Activated CD4-positive, alpha-beta memory T cell treated with anti-CD3 and anti-CD28 coated beads, Interleukin-2, amount 10 ng/mL, durations not matched to agents 7 days and 5 days (primary cell): ENCODE data around the gene KDM8. TPM values are rescaled to one million over a fixed set of nuclear protein-coding genes. Genes with fewer than 3 reads are reported as not detected.

Source experiments
- CTCF ChIA-PET: fragments of 350-600 bp; sonication (Branson Sonifier 250); formaldehyde crosslinking; loops from one replicate; lab custom pipeline; 2021; ENCODE audit warnings: antibody characterized with exemption, inconsistent platforms; lab: Charles Lee
- POLR2A ChIA-PET: fragments of 350-600 bp; sonication (Branson Sonifier 250); formaldehyde crosslinking; loops from one replicate; lab custom pipeline; 2021; ENCODE audit warnings: antibody characterized with exemption; lab: Charles Lee
- DNase-seq: peaks from one replicate; pipeline ENCODE4 v3.0.0-alpha.2; 2020
- H3K27ac Mint-ChIP-seq: one replicate; pipeline ENCODE4 v1.8.0; 2021; ENCODE audit warnings: mild to moderate bottlenecking, mixed read lengths
- H3K27me3 Mint-ChIP-seq: one replicate; pipeline ENCODE4 v1.8.0; 2021; ENCODE audit warnings: mixed read lengths
- H3K36me3 Mint-ChIP-seq: one replicate; pipeline ENCODE4 v1.8.0; 2021; ENCODE audit warnings: low read depth, mixed read lengths
- H3K4me1 Mint-ChIP-seq: one replicate; pipeline ENCODE4 v1.8.0; 2021; ENCODE audit warnings: mixed read lengths
- H3K4me3 Mint-ChIP-seq: one replicate; pipeline ENCODE4 v1.8.0; 2021; ENCODE audit warnings: mild to moderate bottlenecking, mixed read lengths
- H3K9me3 Mint-ChIP-seq: one replicate; pipeline ENCODE4 v1.8.0; 2021; ENCODE audit warnings: mixed read lengths
- total RNA-seq, 2 experiments: library from RNA; stranded (reverse); gene quantifications; one replicate each; pipeline ENCODE4 v1.2.3, GENCODE V29; 2021

The KDM8 gene
- total RNA-seq, 2 experiments from 2014 or later: 12.7 to 14.3 TPM

GRCh38 chr16:27239026-27239425, 35.7 kb downstream of the KDM8 start:
- CTCF ChIA-PET: interaction anchor here (0.5 to 6.5 kb wide), 3 partner anchors 9 to 1772 kb away, joined by 3 to 146 read pairs (median 3); no protein-coding TSS in a partner anchor

GRCh38 chr16:27239906-27240655, 36.8 kb downstream of the KDM8 start:
- H3K4me1 Mint-ChIP-seq: peaks cover 87% of the 10 kb centered on the region
- H3K4me3 Mint-ChIP-seq: no peak overlapping the region
- DNase-seq: no peak
- CTCF ChIA-PET: interaction anchor here (1.2 kb wide), 2 partner anchors 10 to 76 kb away, joined by 3 read pairs; no protein-coding TSS in a partner anchor
- peaks cover 50% of the 10 kb centered on the region for H3K36me3 Mint-ChIP-seq
- H3K9me3 Mint-ChIP-seq: no peaks in the 10 kb centered on the region
- peak overlapping the region; percentile 5 for H3K27ac Mint-ChIP-seq
- no peaks in the 10 kb centered on the region for H3K27me3 Mint-ChIP-seq
- POLR2A ChIA-PET: interaction anchor here (1.0 to 14.5 kb wide), 6 partner anchors 10 to 128 kb away, joined by 3 to 448 read pairs (median 59); partner anchors contain the start of genes IL4R and NSMCE1

More at GRCh38 chr16:27239026-27239425, 35.7 kb downstream of the KDM8 start:
- POLR2A ChIA-PET: interaction anchor here (1.0 to 14.5 kb wide), 10 partner anchors 11 to 135 kb away, joined by 3 to 448 read pairs (median 6); partner anchors contain the start of genes IL4R, KDM8 and NSMCE1
- DNase-seq: no peak
- H3K27ac Mint-ChIP-seq: peak overlapping the region; percentile 100
- H3K9me3 Mint-ChIP-seq: no peaks in the 10 kb centered on the region
- H3K27me3 Mint-ChIP-seq: no peaks in the 10 kb centered on the region
- peaks cover 50% of the 10 kb centered on the region for H3K36me3 Mint-ChIP-seq
- H3K4me3 Mint-ChIP-seq: no peak overlapping the region
- H3K4me1 Mint-ChIP-seq: peaks cover 87% of the 10 kb centered on the region

GRCh38 chr16:27240948-27241531, 37.7 kb downstream of the KDM8 start:
- CTCF ChIA-PET: interaction anchor here (0.9 to 1.2 kb wide), 2 partner anchors 11 to 75 kb away, joined by 3 read pairs; no protein-coding TSS in a partner anchor
- DNase-seq: no peak

GRCh38 chr16:27241658-27242057, 38.3 kb downstream of the KDM8 start:
- H3K4me1 Mint-ChIP-seq: peaks cover 89% of the 10 kb centered on the region
- no peak overlapping the region for H3K4me3 Mint-ChIP-seq
- ChIA-PET POLR2A (interaction anchor here (12.0 to 14.5 kb wide), 2 partner anchors 31 to 77 kb away, joined by 243 to 448 read pairs; partner anchors contain the start of genes IL4R and NSMCE1), CTCF (interaction anchor here (0.9 to 1.4 kb wide), 2 partner anchors 11 to 42 kb away, joined by 3 read pairs; no protein-coding TSS in a partner anchor)
- no peaks in the 10 kb centered on the region for H3K9me3 Mint-ChIP-seq
- no peak overlapping the region for H3K27ac Mint-ChIP-seq
- no peaks in the 10 kb centered on the region for H3K27me3 Mint-ChIP-seq
- peak; percentile 2 for DNase-seq
- peaks cover 54% of the 10 kb centered on the region for H3K36me3 Mint-ChIP-seq

More at GRCh38 chr16:27240948-27241531, 37.7 kb downstream of the KDM8 start:
- peaks cover 52% of the 10 kb centered on the region for H3K36me3 Mint-ChIP-seq
- H3K27ac Mint-ChIP-seq: no peak overlapping the region
- POLR2A ChIA-PET: interaction anchor here (7.0 to 14.5 kb wide), 3 partner anchors 9 to 78 kb away, joined by 114 to 448 read pairs (median 243); partner anchors contain the start of genes IL4R and NSMCE1
- no peak overlapping the region for H3K4me3 Mint-ChIP-seq
- H3K4me1 Mint-ChIP-seq: peaks cover 87% of the 10 kb centered on the region
- H3K27me3 Mint-ChIP-seq: no peaks in the 10 kb centered on the region
- no peaks in the 10 kb centered on the region for H3K9me3 Mint-ChIP-seq

GRCh38 chr16:27242398-27242797, 39.1 kb downstream of the KDM8 start:
- peak overlapping the region; percentile 53 for H3K27ac Mint-ChIP-seq
- POLR2A ChIA-PET: interaction anchor here (1.4 to 14.5 kb wide), 3 partner anchors 12 to 76 kb away, joined by 3 to 448 read pairs (median 243); partner anchors contain the start of genes IL4R and NSMCE1
- H3K36me3 Mint-ChIP-seq: peaks cover 59% of the 10 kb centered on the region
- no peak overlapping the region for H3K4me3 Mint-ChIP-seq
- DNase-seq: no peak
- peaks cover 89% of the 10 kb centered on the region for H3K4me1 Mint-ChIP-seq
- no peaks in the 10 kb centered on the region for H3K9me3 Mint-ChIP-seq
- CTCF ChIA-PET: interaction anchor here (1.4 kb wide), 1 partner anchor 41 kb away, joined by 3 read pairs; no protein-coding TSS in a partner anchor
- H3K27me3 Mint-ChIP-seq: no peaks in the 10 kb centered on the region

- ChIA-PET POLR2A (interaction anchor here (1.1 to 14.5 kb wide), 5 partner anchors 6 to 76 kb away, joined by 3 to 448 read pairs (median 114); partner anchors contain the start of genes IL4R and NSMCE1), CTCF (interaction anchor here (1.4 to 3.2 kb wide), 3 partner anchors 8 to 40 kb away, joined by 3 to 14 read pairs (median 7); no protein-coding TSS in a partner anchor)
- peaks cover 2% of the 10 kb centered on the region for H3K9me3 Mint-ChIP-seq
- peak; percentile 27 for DNase-seq
- peak overlapping the region; percentile 8 for H3K4me3 Mint-ChIP-seq
- H3K27ac Mint-ChIP-seq: peak overlapping the region; percentile 53
- peaks cover 65% of the 10 kb centered on the region for H3K36me3 Mint-ChIP-seq
- H3K27me3 Mint-ChIP-seq: no peaks in the 10 kb centered on the region
- peaks cover 87% of the 10 kb centered on the region for H3K4me1 Mint-ChIP-seq
These were observed 39.7 kb downstream of the KDM8 start for GRCh38 chr16:27242868-27243590.

- Mint-ChIP-seq H3K27me3 (no peaks in the 10 kb centered on the region), H3K4me3 (no peak overlapping the region), H3K36me3 (peaks cover 66% of the 10 kb centered on the region), H3K9me3 (peaks cover 3% of the 10 kb centered on the region), H3K4me1 (peaks cover 85% of the 10 kb centered on the region), H3K27ac (peak overlapping the region; percentile 19)
- ChIA-PET POLR2A (interaction anchor here (1.1 to 14.5 kb wide), 6 partner anchors 6 to 75 kb away, joined by 3 to 448 read pairs (median 58); partner anchors contain the start of genes IL4R and NSMCE1), CTCF (interaction anchor here (2.2 to 3.2 kb wide), 2 partner anchors 9 to 13 kb away, joined by 7 to 14 read pairs; no protein-coding TSS in a partner anchor)
- DNase-seq: peak; percentile 13
These were observed 40.5 kb downstream of the KDM8 start for GRCh38 chr16:27243725-27244362.

- Mint-ChIP-seq H3K4me3 (no peak overlapping the region), H3K36me3 (peaks cover 64% of the 10 kb centered on the region), H3K27me3 (no peaks in the 10 kb centered on the region), H3K27ac (no peak overlapping the region), H3K4me1 (peaks cover 81% of the 10 kb centered on the region), H3K9me3 (peaks cover 3% of the 10 kb centered on the region)
- DNase-seq: no peak
- CTCF ChIA-PET: interaction anchor here (2.2 to 3.2 kb wide), 2 partner anchors 10 to 14 kb away, joined by 7 to 14 read pairs; no protein-coding TSS in a partner anchor
- POLR2A ChIA-PET: interaction anchor here (1.1 to 14.5 kb wide), 5 partner anchors 7 to 124 kb away, joined by 3 to 448 read pairs (median 114); partner anchors contain the start of genes IL4R and NSMCE1
These were observed 41.0 kb downstream of the KDM8 start for GRCh38 chr16:27244363-27244755.

GRCh38 chr16:27245276-27246172, 42.2 kb downstream of the KDM8 start:
- peaks cover 81% of the 10 kb centered on the region for H3K4me1 Mint-ChIP-seq
- peaks cover 3% of the 10 kb centered on the region for H3K9me3 Mint-ChIP-seq
- ChIA-PET POLR2A (interaction anchor here (1.0 to 14.5 kb wide), 5 partner anchors 8 to 123 kb away, joined by 3 to 243 read pairs (median 3); partner anchors contain the start of gene NSMCE1), CTCF (interaction anchor here (1.0 to 3.2 kb wide), 2 partner anchors 11 to 122 kb away, joined by 3 to 14 read pairs; no protein-coding TSS in a partner anchor)
- H3K4me3 Mint-ChIP-seq: peak overlapping the region; percentile 1
- H3K27ac Mint-ChIP-seq: peak overlapping the region; percentile 76
- peaks cover 66% of the 10 kb centered on the region for H3K36me3 Mint-ChIP-seq
- peak; percentile 64 for DNase-seq
- no peaks in the 10 kb centered on the region for H3K27me3 Mint-ChIP-seq

- Mint-ChIP-seq H3K27ac (peak overlapping the region; percentile 76), H3K4me3 (no peak overlapping the region)
These were observed 43.1 kb downstream of the KDM8 start for GRCh38 chr16:27246439-27246838.

More at GRCh38 chr16:27246439-27246838, 43.1 kb downstream of the KDM8 start:
- ChIA-PET CTCF (no interaction called here), POLR2A (interaction anchor here (1.5 to 14.5 kb wide), 3 partner anchors 9 to 26 kb away, joined by 3 to 243 read pairs (median 114); partner anchors contain the start of gene NSMCE1)
- Mint-ChIP-seq H3K36me3 (peaks cover 64% of the 10 kb centered on the region), H3K9me3 (peaks cover 3% of the 10 kb centered on the region), H3K4me1 (peaks cover 79% of the 10 kb centered on the region), H3K27me3 (no peaks in the 10 kb centered on the region)
- no peak for DNase-seq
